Measurements from ENCODE around the gene TBC1D22A. TPM values are rescaled to one million over a fixed set of nuclear protein-coding genes. Genes with fewer than 3 reads are reported as not detected.
A peak's percentile ranks its signal among the peaks of the same experiment; 100 is the strongest.

The TBC1D22A gene
- total RNA-seq, 1 donor = 17.7 TPM

GRCh38 chr22:47146941-47147340 is 384.5 kb downstream of the TBC1D22A start:
- H3K79me2 ChIP-seq (ENCODE audit: insufficient read depth, low read length) = no peaks in the 10 kb centered on the region
- H3K4me1 ChIP-seq (ENCODE audit: insufficient read depth, low read length) = no peaks in the 10 kb centered on the region
- H3K27ac ChIP-seq (ENCODE audit: low read depth, low read length) = no peak overlapping the region
- no peak for DNase-seq (ENCODE audit: insufficient read length, low spot score, missing footprints)
- no peaks in the 10 kb centered on the region for H3K9me3 ChIP-seq (ENCODE audit: low read depth, low read length)
- peaks cover 9% of the 10 kb centered on the region for H4K20me1 ChIP-seq (ENCODE audit: insufficient read depth, low read length)
- H3K27me3 ChIP-seq (ENCODE audit: insufficient read depth, low read length) = no peaks in the 10 kb centered on the region
- no peak overlapping the region for H3K4me2 ChIP-seq (ENCODE audit: insufficient read depth, low read length)
- no peak overlapping the region for H2AFZ ChIP-seq (ENCODE audit: low read length)
- no peaks in the 10 kb centered on the region for H3K36me3 ChIP-seq (ENCODE audit: insufficient read depth, low read length)
- no peak for TF ChIP-seq CTCF (IDR thresholded peaks at IDR 0.05; ENCODE audit: extremely low read depth, low read depth, low read length)
- no peak overlapping the region for H3K4me3 ChIP-seq (ENCODE audit: insufficient read depth, low read length)

GRCh38 chr22:47147572-47147971 is 385.1 kb downstream of the TBC1D22A start:
- Histone ChIP-seq H3K9me3 (ENCODE audit: low read depth, low read length) (no peaks in the 10 kb centered on the region), H3K27ac (ENCODE audit: low read depth, low read length) (no peak overlapping the region), H3K79me2 (ENCODE audit: insufficient read depth, low read length) (no peaks in the 10 kb centered on the region), H3K4me2 (ENCODE audit: insufficient read depth, low read length) (no peak overlapping the region), H3K36me3 (ENCODE audit: insufficient read depth, low read length) (no peaks in the 10 kb centered on the region), H2AFZ (ENCODE audit: low read length) (no peak overlapping the region), H3K27me3 (ENCODE audit: insufficient read depth, low read length) (no peaks in the 10 kb centered on the region), H3K4me3 (ENCODE audit: insufficient read depth, low read length) (no peak overlapping the region), H4K20me1 (ENCODE audit: insufficient read depth, low read length) (peaks cover 9% of the 10 kb centered on the region), H3K4me1 (ENCODE audit: insufficient read depth, low read length) (no peaks in the 10 kb centered on the region)
- DNase-seq (ENCODE audit: insufficient read length, low spot score, missing footprints) = no peak
- no peak for TF ChIP-seq CTCF (IDR thresholded peaks at IDR 0.05; ENCODE audit: extremely low read depth, low read depth, low read length)

GRCh38 chr22:47148510-47148909 is 386.1 kb downstream of the TBC1D22A start:
- H3K27ac ChIP-seq (ENCODE audit: low read depth, low read length) = no peak overlapping the region
- H3K79me2 ChIP-seq (ENCODE audit: insufficient read depth, low read length) = no peaks in the 10 kb centered on the region
- H3K4me2 ChIP-seq (ENCODE audit: insufficient read depth, low read length) = no peak overlapping the region
- no peaks in the 10 kb centered on the region for H3K36me3 ChIP-seq (ENCODE audit: insufficient read depth, low read length)
- H2AFZ ChIP-seq (ENCODE audit: low read length) = no peak overlapping the region
- no peak overlapping the region for H3K4me3 ChIP-seq (ENCODE audit: insufficient read depth, low read length)
- DNase-seq (ENCODE audit: insufficient read length, low spot score, missing footprints) = no peak
- H3K4me1 ChIP-seq (ENCODE audit: insufficient read depth, low read length) = no peaks in the 10 kb centered on the region
- peaks cover 13% of the 10 kb centered on the region for H4K20me1 ChIP-seq (ENCODE audit: insufficient read depth, low read length)
- H3K27me3 ChIP-seq (ENCODE audit: insufficient read depth, low read length) = no peaks in the 10 kb centered on the region
- H3K9me3 ChIP-seq (ENCODE audit: low read depth, low read length) = no peaks in the 10 kb centered on the region
- no peak for TF ChIP-seq CTCF (IDR thresholded peaks at IDR 0.05; ENCODE audit: extremely low read depth, low read depth, low read length)

GRCh38 chr22:47148956-47149728 is 386.7 kb downstream of the TBC1D22A start:
- peak; percentile 65 for DNase-seq (ENCODE audit: insufficient read length, low spot score, missing footprints)
- Histone ChIP-seq H3K27ac (ENCODE audit: low read depth, low read length) (no peak overlapping the region), H3K4me2 (ENCODE audit: insufficient read depth, low read length) (no peak overlapping the region), H2AFZ (ENCODE audit: low read length) (no peak overlapping the region), H4K20me1 (ENCODE audit: insufficient read depth, low read length) (peaks cover 17% of the 10 kb centered on the region), H3K79me2 (ENCODE audit: insufficient read depth, low read length) (no peaks in the 10 kb centered on the region), H3K27me3 (ENCODE audit: insufficient read depth, low read length) (no peaks in the 10 kb centered on the region), H3K36me3 (ENCODE audit: insufficient read depth, low read length) (no peaks in the 10 kb centered on the region), H3K4me3 (ENCODE audit: insufficient read depth, low read length) (no peak overlapping the region), H3K9me3 (ENCODE audit: low read depth, low read length) (no peaks in the 10 kb centered on the region), H3K4me1 (ENCODE audit: insufficient read depth, low read length) (peaks cover 3% of the 10 kb centered on the region)
- TF ChIP-seq CTCF (IDR thresholded peaks at IDR 0.05; ENCODE audit: extremely low read depth, low read depth, low read length) = no peak

All from osteoblast (primary cell).